ENCODE results near the gene UHRF2.
"Not testable (repeated sequence)": the region's sequence is repeated elsewhere in the genome, so short reads cannot be mapped to it uniquely, and the experiment has no call there.

The UHRF2 gene

GRCh38 chr9:6488395-6488794, 75.4 kb downstream of the UHRF2 start:
- DNase-seq (ENCODE audit: low read depth), result no peak

DNA sequence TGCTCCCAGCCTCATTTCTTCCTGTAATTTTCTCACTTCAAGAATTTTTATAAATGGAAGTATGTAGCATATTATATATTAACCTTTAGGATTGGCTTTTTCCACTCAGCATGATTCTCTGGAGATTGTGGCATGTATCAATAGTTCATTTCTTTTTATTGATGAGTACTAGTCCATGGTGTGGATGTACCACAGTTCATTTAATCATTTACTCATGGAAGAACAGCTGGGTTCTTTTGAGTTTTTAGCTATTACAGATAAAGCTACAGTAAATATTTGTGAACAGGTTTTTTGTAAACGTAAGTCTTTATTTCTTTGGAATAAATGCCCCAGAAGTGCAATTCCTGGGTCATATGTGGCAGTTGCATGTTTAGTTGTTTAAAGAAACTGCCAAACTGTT, 76.1 kb downstream of the UHRF2 start:
- DNase-seq (ENCODE audit: low read depth), result no peak

DNA sequence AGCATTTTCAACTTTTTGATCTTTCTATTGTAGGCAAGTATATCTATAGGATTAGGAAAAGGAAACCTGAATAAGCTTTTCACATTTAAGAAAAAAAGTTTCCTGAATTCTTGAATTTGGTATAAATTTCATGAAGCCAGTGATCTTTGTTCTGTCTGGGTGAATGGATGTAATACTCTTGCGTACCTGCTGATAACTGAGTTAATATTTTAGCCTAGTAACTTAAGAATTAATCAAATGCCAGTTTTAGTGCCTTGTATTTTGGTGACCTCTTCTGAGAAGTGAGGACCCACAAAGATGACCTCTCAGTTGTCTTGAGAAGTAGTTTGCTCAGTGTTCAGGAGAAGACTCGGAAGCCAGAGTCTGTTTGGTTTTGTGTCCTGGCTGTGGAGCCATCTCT, 77.9 kb downstream of the UHRF2 start:
- DNase-seq (ENCODE audit: low read depth), result no peak

DNA sequence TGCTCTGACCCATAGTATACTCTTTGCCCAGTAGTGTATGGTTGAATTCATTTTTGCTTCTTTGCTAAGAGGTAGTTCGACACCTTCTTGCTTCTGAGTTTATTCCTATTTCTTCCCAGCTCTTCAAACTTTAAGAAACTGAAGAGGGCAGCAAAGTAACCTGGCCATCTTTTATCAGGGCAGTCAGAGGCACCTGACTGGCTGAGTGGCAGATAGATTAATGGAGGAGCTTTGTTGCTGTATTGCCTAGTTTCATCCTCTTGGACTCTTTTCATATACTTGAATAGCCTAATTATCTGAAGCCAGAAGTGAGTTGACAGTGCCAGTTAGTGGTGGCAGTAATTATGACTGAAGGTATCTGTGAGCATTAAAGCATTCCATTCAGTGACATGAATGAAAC, 82.5 kb downstream of the UHRF2 start:
- no peak for DNase-seq (ENCODE audit: low read depth)

GRCh38 chr9:6498982-6499381, 86.0 kb downstream of the UHRF2 start:
- DNase-seq (ENCODE audit: low read depth), result no peak

GRCh38 chr9:6501526-6502210, 88.7 kb downstream of the UHRF2 start:
- no peak for DNase-seq (ENCODE audit: low read depth)

DNA sequence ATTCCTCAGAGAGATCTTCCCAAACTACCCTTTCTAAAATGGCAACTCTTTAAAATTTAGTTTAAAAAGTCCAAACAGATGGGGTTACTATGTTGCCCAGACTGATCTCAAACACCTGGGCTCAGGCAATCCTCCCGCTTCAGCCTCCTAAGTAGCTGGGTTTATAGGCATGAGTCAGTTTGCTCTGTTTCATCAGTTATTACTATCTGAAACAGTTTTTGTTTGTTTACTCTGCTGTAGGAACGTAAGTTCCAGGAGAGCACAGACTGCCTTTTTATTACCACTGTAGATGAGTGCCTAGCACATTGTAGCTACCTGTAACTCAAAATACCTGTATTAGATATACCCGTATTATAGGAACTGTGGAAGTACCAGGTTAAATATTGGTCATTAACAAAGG, 89.4 kb downstream of the UHRF2 start:
- DNase-seq (ENCODE audit: low read depth), result no peak

DNA sequence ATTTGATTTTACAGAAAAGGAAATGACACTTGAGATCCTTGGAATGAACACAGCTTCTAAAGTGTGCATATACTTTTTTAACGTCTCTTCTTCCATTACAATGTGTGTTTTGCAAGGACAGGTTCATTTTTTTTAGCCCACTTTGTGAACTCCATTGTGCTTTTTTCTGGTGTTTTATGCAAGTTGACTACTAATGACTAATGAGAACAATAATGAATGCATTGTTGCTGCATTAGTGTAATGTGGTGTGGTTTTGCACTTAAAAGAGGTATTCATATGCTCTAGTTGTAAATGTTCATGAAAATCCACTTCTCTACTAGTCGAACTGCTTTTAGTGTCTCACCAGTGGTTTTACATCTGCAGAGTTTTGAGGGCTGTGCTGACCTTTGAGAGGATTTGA, 93.6 kb downstream of the UHRF2 start:
- DNase-seq (ENCODE audit: low read depth), result no peak

DNA sequence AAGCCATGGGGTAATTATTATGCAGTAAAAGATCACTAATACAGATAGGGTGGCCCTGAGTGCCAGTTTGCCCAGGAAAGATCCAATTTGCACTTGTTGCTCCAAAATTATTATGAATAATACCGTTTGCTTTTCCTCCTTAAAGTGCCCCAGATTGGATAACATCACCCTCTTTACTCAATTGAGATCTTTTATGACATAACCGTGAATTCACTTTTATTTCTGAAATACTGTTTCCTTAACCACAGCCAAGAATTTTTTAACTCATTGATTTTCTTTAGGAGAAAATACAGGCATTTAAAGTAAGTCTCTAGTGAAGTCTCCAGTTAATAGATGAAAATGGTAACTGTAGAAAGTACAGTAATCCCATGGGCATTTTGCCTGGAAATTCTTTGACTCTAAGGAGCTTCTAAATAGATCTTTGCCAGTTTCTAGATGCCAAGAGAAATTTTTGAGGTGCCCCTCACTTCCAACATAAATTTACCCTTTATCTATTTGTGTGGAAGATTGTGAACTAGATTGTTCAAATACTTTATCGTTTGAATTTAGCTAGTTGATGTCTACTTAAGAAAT, 99.2 kb downstream of the UHRF2 start:
- no peak for DNase-seq (ENCODE audit: low read depth)

DNA sequence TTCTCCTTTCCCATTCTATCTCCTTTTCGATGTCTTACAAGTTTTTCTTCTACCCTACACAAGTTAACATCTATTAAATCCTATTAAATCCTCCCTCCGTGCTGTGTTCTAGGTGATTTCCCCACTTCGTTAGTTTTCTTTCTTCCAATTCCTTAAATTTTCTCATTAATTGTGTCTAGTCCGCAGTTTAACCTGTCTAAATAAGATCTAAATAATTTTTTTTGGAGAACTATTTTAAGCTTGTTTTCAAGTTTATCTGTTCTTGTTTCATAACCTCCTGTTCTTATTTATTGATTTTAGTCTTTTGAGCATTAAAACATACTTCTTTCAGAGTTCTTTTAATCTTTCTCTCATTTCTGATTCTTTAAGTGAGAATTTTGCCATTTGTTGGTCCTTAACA, 109.3 kb downstream of the UHRF2 start:
- no peak for DNase-seq (ENCODE audit: low read depth)

- no peak for DNase-seq (ENCODE audit: low read depth)
Measured at GRCh38 chr9:6525326-6526045, 112.5 kb downstream of the UHRF2 start.

DNA sequence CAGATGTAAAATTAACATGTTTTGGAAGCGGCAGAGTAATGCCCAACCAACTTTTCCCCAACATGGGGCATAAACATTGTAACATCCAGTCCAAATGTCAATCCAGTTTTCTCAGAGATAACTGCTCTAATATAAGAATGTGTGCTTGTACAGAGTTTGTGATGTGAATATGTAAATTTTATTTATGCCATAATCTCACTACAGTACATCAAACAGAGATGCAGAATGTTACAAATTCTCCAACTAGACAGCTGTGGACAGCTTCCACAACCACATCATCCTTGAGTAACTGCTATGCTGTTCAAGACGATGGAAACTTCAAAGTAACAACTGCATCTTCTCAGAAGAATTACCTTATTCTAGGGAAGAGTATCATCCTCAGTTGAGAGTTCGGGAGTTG, 122.6 kb downstream of the UHRF2 start:
- no peak for DNase-seq (ENCODE audit: low read depth)

- DNase-seq (ENCODE audit: low read depth), result no peak
Measured at GRCh38 chr9:6538666-6539071, 125.7 kb downstream of the UHRF2 start.

- DNase-seq (ENCODE audit: low read depth), result not testable (repeated sequence)
Measured at GRCh38 chr9:6542617-6543016, 129.6 kb downstream of the UHRF2 start.

- no peak for DNase-seq (ENCODE audit: low read depth)
Measured at GRCh38 chr9:6543204-6543603, 130.2 kb downstream of the UHRF2 start.

GRCh38 chr9:6545017-6545691, 132.2 kb downstream of the UHRF2 start:
- no peak for DNase-seq (ENCODE audit: low read depth)

DNA sequence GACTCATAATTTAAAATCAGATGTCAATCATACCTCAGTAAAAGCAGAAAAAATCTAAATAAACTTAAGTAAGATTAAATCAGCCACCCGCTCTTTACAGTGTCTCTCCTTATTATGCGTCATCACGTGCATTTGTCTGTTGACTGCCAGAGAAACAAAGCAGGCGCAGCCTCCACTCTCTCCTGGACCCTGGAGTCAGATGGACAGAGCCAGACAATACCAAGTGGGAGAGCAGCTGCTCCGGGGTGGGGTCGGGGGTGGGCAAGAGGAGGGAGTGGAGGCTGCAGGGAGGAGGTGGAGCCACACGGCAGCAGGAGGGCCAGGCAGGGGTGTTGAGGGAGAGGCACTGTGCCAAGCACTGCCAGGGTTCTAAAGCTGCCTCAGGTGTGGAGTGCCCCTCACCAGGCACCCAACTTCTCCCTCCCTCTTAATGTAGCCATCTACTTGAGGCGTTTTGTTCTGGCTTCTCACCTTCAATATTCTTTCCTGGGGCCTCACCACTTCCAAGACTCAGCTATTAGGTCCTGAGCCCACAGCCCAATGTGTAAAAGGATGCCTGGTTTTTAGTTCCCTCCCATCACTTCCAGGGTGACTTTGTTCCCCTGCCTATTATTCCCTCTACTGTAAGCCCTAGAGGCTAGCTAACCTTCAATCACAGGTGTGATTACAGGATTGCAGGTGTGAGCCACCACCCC, 136.3 kb downstream of the UHRF2 start:
- DNase-seq (ENCODE audit: low read depth), result no peak

DNA sequence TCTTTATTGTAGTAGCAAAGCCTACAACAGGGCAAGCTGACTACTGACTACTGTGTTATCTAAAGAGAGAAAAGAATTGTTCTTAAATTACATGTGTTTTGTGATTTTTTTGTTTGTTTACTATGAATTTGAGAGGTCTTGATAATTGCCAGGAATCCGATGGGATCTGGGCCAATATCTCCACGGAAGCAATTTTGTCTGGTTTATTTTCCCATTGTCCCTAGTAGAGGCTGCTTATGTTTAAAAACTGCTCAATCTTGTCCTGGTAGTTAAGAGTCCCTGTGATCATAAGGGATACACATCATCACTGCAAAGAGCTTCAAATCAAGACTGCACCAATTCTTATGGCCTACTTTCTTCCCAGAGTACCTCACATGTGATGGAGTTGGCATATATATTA, 138.1 kb downstream of the UHRF2 start:
- no peak for DNase-seq (ENCODE audit: low read depth)

DNA sequence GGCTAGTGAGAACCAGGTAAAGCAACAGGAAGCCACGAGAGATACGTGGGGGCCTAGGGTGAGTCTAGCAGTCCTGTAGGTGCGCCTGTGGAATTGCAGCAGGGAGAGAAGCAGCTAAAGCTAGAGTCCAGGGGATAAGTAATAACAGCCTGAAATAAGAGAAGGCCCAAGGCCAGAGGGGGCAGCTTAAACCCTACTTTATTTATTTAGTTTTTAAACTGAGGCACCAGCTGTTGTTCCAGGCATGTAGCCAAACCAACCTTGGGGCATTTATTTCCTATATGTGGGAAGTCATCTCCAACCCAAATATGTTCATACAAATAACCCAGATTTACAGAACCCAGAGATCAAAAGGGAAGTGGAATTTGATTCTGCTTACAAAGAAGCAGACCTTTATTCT, 139.0 kb downstream of the UHRF2 start:
- no peak for DNase-seq (ENCODE audit: low read depth)

GRCh38 chr9:6552498-6553121, 139.6 kb downstream of the UHRF2 start:
- DNase-seq (ENCODE audit: low read depth), result no peak

DNA sequence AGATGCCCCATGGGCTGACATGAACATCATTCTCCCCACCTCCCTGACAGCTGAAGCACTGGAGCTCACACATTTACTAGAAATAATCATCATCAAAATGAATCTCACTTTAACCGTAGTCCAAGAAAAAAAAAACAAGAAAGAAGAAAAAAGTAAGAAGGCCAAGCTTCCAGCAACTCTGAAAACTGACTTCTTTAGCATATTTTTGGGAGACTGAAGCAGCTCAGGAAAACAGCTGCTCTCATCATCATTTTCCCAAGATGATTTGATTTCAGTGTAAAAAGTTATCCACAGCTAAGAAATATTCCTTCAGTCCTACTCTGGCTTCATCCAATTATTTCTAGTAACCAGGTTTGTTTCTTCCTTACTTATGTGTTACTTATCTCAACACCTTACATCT, 140.9 kb downstream of the UHRF2 start:
- no peak for DNase-seq (ENCODE audit: low read depth)
